HepG2 (cell line): Measurements from ENCODE around the gene ACBD3. TPM values are rescaled to one million over a fixed set of nuclear protein-coding genes. Genes with fewer than 3 reads are reported as not detected.

Source experiments
- CHD2 ChIP-seq: IDR thresholded peaks from 2 replicates; pipeline ENCODE4 v1.6.1; 2011; ENCODE audit warnings: low read depth, low read length, improper control_type of control experiment
- HDAC1 ChIP-seq: sonication (generic); formaldehyde crosslinking; IDR thresholded peaks from 2 replicates; pipeline ENCODE4 v1.5.1; 2020; ENCODE audit warnings: mild to moderate bottlenecking, missing genetic modification reagents
- HOMEZ ChIP-seq: IDR thresholded peaks from 2 replicates; pipeline ENCODE4 v1.6.1; 2016; ENCODE audit warnings: low read depth
- HOXA7 ChIP-seq: sonication (generic); formaldehyde crosslinking; IDR thresholded peaks from 2 replicates; pipeline ENCODE4 v1.8.1; 2022; ENCODE audit warnings: mild to moderate bottlenecking, missing genetic modification reagents, moderate library complexity
- SMARCE1 ChIP-seq: fragments of 450-650 bp; IDR thresholded peaks from 2 replicates; pipeline ENCODE4 v1.6.1; 2017; ENCODE audit warnings: borderline replicate concordance
- SYNCRIP ChIP-seq: fragments of 200-400 bp; formaldehyde crosslinking; IDR thresholded peaks from 2 replicates; pipeline ENCODE4 v1.6.1; 2018; ENCODE audit warnings: mild to moderate bottlenecking, low read depth, low read length; ENCODE audit not compliant: insufficient read depth
- THYN1 ChIP-seq: sonication (generic); formaldehyde crosslinking; IDR thresholded peaks from 2 replicates; pipeline ENCODE4 v1.8.1; 2023; ENCODE audit warnings: low read depth, mild to moderate bottlenecking, moderate library complexity, missing genetic modification reagents, borderline replicate concordance
- TMF1 ChIP-seq: sonication (generic); formaldehyde crosslinking; IDR thresholded peaks from 2 replicates; pipeline ENCODE4 v1.8.1; 2022; ENCODE audit warnings: low read depth, missing genetic modification reagents
- ZFP1 ChIP-seq: IDR thresholded peaks from 2 replicates; pipeline ENCODE4 v1.6.1; 2016
- ZNF251 ChIP-seq: sonication (generic); formaldehyde crosslinking; IDR thresholded peaks from 2 replicates; pipeline ENCODE4 v1.9.0; 2021; ENCODE audit warnings: mild to moderate bottlenecking, missing genetic modification reagents
- ZNF549 ChIP-seq: sonication (generic); formaldehyde crosslinking; IDR thresholded peaks from 2 replicates; pipeline ENCODE4 v1.5.0; 2020; ENCODE audit warnings: missing genetic modification reagents
- ZNF567 ChIP-seq: sonication (generic); formaldehyde crosslinking; IDR thresholded peaks from 2 replicates; pipeline ENCODE4 v1.8.1; 2023; ENCODE audit warnings: mild to moderate bottlenecking, missing genetic modification reagents, borderline replicate concordance
- ZNF781 ChIP-seq: sonication (generic); formaldehyde crosslinking; IDR thresholded peaks from 2 replicates; pipeline ENCODE4 v1.5.1; 2020; ENCODE audit warnings: borderline replicate concordance, mild to moderate bottlenecking, missing genetic modification reagents; ENCODE audit errors: not compliant biosample characterization
- ZNF800 ChIP-seq: sonication (generic); formaldehyde crosslinking; IDR thresholded peaks from 2 replicates; pipeline ENCODE4 v1.4.0; 2020; ENCODE audit warnings: missing genetic modification reagents
- polyA plus RNA-seq, 8 experiments: library from polyadenylated mRNA; depleted of rRNA in 3 of 8; stranded (reverse) in 7 of 8; unstranded in 1 of 8; fragments of >200 nt; fragmentation: Illumina TruSeq in 4 of 8; extraction: Trizol in 4 of 8; gene quantifications; 2 replicates each; pipeline versions ENCODE4 v1.2.1 to v1.2.3, GENCODE V29; 2011 to 2016; ENCODE audit warnings: low read depth in 4 of 8, missing spikeins in 1 of 8, mixed read lengths in 1 of 8; ENCODE audit not compliant: insufficient read depth in 1 of 8
- total RNA-seq, 5 experiments: library from RNA; depleted of rRNA; stranded (reverse); fragments of >200 nt; fragmentation: Illumina TruSeq; extraction: Trizol; gene quantifications; 2 replicates each; pipeline ENCODE4 v1.2.3, GENCODE V29; 2016; ENCODE audit warnings: low read depth in 1 of 5
- TF ChIP-seq, protein P1 (sequence below): sonication (generic); formaldehyde crosslinking; IDR thresholded peaks from 2 replicates; pipeline ENCODE4 v1.5.1; 2020; ENCODE audit warnings: mild to moderate bottlenecking, missing genetic modification reagents, borderline replicate concordance
- TF ChIP-seq, protein P2 (sequence below): sonication (generic); formaldehyde crosslinking; IDR thresholded peaks from 2 replicates; pipeline ENCODE4 v1.4.0; 2020; ENCODE audit warnings: missing genetic modification reagents
- TF ChIP-seq, protein P3 (sequence below): sonication (generic); formaldehyde crosslinking; IDR thresholded peaks from 2 replicates; pipeline ENCODE4 v1.4.0; 2020; ENCODE audit warnings: missing genetic modification reagents

ACBD3 gene
- total and polyA plus RNA-seq, 2 of the 13 experiments (the other 11 are each of a cell fraction or from before 2014, with no cell fraction given): 24.3 to 39.3 TPM

GRCh38 chr1:226108935-226109828, 77.4 kb downstream of the ACBD3 start (continued):
- TF ChIP-seq, protein P1, sequence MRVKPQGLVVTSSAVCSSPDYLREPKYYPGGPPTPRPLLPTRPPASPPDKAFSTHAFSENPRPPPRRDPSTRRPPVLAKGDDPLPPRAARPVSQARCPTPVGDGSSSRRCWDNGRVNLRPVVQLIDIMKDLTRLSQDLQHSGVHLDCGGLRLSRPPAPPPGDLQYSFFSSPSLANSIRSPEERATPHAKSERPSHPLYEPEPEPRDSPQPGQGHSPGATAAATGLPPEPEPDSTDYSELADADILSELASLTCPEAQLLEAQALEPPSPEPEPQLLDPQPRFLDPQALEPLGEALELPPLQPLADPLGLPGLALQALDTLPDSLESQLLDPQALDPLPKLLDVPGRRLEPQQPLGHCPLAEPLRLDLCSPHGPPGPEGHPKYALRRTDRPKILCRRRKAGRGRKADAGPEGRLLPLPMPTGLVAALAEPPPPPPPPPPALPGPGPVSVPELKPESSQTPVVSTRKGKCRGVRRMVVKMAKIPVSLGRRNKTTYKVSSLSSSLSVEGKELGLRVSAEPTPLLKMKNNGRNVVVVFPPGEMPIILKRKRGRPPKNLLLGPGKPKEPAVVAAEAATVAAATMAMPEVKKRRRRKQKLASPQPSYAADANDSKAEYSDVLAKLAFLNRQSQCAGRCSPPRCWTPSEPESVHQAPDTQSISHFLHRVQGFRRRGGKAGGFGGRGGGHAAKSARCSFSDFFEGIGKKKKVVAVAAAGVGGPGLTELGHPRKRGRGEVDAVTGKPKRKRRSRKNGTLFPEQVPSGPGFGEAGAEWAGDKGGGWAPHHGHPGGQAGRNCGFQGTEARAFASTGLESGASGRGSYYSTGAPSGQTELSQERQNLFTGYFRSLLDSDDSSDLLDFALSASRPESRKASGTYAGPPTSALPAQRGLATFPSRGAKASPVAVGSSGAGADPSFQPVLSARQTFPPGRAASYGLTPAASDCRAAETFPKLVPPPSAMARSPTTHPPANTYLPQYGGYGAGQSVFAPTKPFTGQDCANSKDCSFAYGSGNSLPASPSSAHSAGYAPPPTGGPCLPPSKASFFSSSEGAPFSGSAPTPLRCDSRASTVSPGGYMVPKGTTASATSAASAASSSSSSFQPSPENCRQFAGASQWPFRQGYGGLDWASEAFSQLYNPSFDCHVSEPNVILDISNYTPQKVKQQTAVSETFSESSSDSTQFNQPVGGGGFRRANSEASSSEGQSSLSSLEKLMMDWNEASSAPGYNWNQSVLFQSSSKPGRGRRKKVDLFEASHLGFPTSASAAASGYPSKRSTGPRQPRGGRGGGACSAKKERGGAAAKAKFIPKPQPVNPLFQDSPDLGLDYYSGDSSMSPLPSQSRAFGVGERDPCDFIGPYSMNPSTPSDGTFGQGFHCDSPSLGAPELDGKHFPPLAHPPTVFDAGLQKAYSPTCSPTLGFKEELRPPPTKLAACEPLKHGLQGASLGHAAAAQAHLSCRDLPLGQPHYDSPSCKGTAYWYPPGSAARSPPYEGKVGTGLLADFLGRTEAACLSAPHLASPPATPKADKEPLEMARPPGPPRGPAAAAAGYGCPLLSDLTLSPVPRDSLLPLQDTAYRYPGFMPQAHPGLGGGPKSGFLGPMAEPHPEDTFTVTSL: no peak
- TF ChIP-seq HDAC1 (CRISPR knock-in tag): peak; percentile 48; the same call in 1 of the 2 replicates
- no peak for TF ChIP-seq HOXA7
- TF ChIP-seq SYNCRIP: no peak
- no peak for TF ChIP-seq THYN1 (CRISPR knock-in tag)
- no peak for TF ChIP-seq ZFP1 (CRISPR knock-in tag)
- TF ChIP-seq ZNF251 (CRISPR knock-in tag): no peak
- TF ChIP-seq, protein P2, sequence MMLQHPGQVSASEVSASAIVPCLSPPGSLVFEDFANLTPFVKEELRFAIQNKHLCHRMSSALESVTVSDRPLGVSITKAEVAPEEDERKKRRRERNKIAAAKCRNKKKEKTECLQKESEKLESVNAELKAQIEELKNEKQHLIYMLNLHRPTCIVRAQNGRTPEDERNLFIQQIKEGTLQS: no peak
- TF ChIP-seq SMARCE1: no peak
- TF ChIP-seq ZNF781: no peak
- TF ChIP-seq ZNF567 (CRISPR knock-in tag): no peak
- no peak for TF ChIP-seq CHD2
- no peak for TF ChIP-seq TMF1 (CRISPR knock-in tag)
- TF ChIP-seq ZNF549 (CRISPR knock-in tag): no peak
- TF ChIP-seq ZNF800 (CRISPR knock-in tag): peak; percentile 47; the same call in 1 of the 2 replicates
- TF ChIP-seq, protein P3, sequence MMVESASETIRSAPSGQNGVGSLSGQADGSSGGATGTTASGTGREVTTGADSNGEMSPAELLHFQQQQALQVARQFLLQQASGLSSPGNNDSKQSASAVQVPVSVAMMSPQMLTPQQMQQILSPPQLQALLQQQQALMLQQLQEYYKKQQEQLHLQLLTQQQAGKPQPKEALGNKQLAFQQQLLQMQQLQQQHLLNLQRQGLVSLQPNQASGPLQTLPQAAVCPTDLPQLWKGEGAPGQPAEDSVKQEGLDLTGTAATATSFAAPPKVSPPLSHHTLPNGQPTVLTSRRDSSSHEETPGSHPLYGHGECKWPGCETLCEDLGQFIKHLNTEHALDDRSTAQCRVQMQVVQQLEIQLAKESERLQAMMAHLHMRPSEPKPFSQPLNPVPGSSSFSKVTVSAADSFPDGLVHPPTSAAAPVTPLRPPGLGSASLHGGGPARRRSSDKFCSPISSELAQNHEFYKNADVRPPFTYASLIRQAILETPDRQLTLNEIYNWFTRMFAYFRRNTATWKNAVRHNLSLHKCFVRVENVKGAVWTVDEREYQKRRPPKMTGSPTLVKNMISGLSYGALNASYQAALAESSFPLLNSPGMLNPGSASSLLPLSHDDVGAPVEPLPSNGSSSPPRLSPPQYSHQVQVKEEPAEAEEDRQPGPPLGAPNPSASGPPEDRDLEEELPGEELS (CRISPR knock-in tag): no peak
- TF ChIP-seq HOMEZ (CRISPR knock-in tag): no peak
